Ovary (tissue), 3 donors: Measurements from ENCODE around the gene TUBB6.

ENCODE experiments used
- CTCF ChIP-seq, 3 donors: fragments of 450-650 bp in 2 of 3; fragments of 200-600 bp in 1 of 3; IDR thresholded peaks; one replicate each; pipeline versions ENCODE4 v1.5.1 to v1.8.0; 2016 to 2022; ENCODE audit warnings: antibody characterized with exemption in 3 of 3, mild to moderate bottlenecking in 1 of 3
- EP300 ChIP-seq: sonication (generic); formaldehyde crosslinking; IDR thresholded peaks from one replicate; pipeline ENCODE4 v1.6.1; 2017; ENCODE audit warnings: antibody characterized with exemption
- POLR2A ChIP-seq: fragments of 450-650 bp; IDR thresholded peaks from one replicate; pipeline ENCODE4 v1.6.1; 2017; ENCODE audit warnings: antibody characterized with exemption, mild to moderate bottlenecking, moderate library complexity
- donor health status: DM: no; HTN: no; CAD: no.

- TF ChIP-seq CTCF (IDR thresholded peaks at IDR 0.05) (no peak), POLR2A (no peak), EP300 (no peak)
Measured at GRCh38 chr18:12347895-12348294, 39.9 kb downstream of the TUBB6 start.
